ENCODE data around the gene ARRB1.

ARRB1 gene

DNA sequence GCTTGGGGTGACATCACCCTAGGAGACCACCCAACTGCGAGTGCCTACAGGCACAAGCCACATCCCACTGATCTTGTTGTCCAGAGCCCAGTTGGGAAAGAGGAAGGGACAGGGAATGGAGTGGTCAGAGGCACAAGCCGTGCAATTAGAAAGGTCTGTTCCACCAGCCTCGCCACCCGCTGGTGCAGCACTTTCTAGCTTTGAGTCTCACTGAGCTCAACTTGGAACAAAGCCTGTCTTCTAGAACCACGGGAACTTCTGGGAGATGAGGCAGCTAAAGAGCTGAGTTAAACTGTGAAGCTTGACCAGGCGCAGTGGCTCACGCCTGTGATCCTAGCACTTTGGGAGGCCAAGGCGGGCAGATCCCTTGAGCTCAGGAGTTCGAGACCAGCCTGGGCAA lies 81.6 kb downstream of the ARRB1 start:
- TF ChIP-seq, protein P1, sequence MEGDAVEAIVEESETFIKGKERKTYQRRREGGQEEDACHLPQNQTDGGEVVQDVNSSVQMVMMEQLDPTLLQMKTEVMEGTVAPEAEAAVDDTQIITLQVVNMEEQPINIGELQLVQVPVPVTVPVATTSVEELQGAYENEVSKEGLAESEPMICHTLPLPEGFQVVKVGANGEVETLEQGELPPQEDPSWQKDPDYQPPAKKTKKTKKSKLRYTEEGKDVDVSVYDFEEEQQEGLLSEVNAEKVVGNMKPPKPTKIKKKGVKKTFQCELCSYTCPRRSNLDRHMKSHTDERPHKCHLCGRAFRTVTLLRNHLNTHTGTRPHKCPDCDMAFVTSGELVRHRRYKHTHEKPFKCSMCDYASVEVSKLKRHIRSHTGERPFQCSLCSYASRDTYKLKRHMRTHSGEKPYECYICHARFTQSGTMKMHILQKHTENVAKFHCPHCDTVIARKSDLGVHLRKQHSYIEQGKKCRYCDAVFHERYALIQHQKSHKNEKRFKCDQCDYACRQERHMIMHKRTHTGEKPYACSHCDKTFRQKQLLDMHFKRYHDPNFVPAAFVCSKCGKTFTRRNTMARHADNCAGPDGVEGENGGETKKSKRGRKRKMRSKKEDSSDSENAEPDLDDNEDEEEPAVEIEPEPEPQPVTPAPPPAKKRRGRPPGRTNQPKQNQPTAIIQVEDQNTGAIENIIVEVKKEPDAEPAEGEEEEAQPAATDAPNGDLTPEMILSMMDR (IDR thresholded peaks at IDR 0.05; ENCODE audit: low read depth, low read length): no peak
- H3K4me3 ChIP-seq (ENCODE audit: low read depth, low read length): no peak overlapping the region

DNA sequence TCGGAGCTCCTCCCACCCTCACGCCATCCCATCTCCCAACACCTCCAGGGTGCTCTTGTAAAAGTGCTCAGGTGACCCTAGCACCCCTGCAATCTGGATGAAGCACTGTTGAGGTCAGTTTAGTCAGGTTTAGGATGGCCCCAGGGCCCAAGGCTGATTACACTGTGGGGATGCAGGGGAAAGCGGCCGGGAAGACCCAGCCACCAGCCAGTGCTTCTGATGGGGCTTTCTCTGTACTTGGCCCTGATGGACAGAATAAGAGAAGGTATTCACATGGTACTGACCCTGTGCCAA lies 82.1 kb downstream of the ARRB1 start:
- H3K4me3 ChIP-seq (ENCODE audit: low read depth, low read length): no peak overlapping the region

DNA sequence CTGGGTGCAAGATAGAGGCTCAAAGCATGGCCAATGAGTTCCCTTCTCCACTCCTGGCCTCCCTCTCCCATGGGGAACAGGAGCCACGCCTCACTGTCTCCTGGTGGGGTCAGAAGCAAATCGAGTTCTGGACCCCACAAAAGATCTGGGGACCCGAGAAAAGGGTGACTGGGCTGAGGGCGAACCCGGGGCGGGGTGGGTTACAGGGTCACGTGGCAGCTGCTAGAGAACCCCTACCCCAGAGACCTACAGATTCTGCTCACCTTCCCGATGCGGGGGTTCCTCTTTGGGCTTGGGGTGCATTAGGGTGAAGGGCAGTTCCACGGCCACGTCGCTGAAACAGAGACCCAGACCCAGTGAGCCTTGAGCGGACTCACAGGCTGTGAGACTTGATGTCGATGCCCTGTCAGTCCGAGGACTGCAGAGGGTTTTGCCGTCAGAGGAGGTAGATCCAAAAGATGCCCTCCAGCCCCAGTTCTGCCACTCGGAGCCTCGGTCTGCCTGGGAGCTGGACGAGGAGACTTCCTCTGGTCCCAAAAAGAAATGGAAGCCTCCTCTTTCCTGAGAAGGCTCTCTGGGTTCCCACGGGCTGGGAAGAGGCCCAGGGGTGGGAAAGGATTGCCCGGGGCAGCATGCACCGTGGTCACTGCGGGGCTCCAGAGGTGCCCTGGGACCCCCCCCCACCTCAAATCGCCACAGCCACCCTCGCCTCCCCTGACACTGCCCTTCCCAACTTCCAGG lies 82.7 kb downstream of the ARRB1 start:
- TF ChIP-seq, protein P1 (IDR thresholded peaks at IDR 0.05; ENCODE audit: low read depth, low read length): no peak
- H3K4me3 ChIP-seq (ENCODE audit: low read depth, low read length): no peak overlapping the region

More for the DNA sequence above, 82.1 kb downstream of the ARRB1 start:
- TF ChIP-seq, protein P1 (IDR thresholded peaks at IDR 0.05; ENCODE audit: low read depth, low read length): no peak

DNA sequence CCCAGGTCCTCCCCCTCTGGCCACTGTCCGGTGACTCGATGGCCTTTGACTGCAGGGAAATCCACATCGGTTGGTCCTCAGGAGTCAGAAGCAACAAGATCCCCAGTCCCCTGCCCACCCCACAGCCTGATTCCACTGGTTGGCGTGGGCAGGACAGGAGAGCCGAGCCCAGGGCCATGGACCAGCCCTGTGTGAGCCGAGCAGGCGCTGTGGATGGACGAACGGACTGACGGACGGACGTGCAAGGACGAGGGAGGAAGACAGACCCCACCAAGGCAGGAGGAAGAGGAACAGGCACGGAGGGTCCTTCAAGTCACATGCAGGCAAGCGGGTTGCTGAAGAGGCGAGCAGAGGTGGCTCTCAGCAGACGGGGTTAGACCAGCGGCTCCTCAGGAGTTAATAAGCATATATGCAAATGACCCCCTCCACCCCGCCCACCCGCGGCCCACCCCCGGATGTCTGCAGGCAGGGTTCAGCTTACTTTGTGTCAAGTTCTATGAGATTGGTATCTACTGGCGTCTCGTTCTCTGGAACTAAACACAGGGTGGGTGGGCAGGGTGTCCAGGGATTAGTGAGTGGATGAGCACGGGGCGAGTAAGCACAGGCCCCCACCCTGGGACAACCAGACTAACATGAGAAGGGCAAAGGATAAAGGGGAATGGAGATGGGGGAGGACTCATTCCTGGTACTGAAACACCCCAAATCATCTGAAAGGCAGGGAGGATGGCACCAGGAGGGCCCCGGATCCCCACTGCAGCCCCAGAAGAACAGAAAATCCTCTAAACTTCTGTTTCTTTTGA lies 84.1 kb downstream of the ARRB1 start:
- TF ChIP-seq, protein P1 (IDR thresholded peaks at IDR 0.05; ENCODE audit: low read depth, low read length): no peak

DNA sequence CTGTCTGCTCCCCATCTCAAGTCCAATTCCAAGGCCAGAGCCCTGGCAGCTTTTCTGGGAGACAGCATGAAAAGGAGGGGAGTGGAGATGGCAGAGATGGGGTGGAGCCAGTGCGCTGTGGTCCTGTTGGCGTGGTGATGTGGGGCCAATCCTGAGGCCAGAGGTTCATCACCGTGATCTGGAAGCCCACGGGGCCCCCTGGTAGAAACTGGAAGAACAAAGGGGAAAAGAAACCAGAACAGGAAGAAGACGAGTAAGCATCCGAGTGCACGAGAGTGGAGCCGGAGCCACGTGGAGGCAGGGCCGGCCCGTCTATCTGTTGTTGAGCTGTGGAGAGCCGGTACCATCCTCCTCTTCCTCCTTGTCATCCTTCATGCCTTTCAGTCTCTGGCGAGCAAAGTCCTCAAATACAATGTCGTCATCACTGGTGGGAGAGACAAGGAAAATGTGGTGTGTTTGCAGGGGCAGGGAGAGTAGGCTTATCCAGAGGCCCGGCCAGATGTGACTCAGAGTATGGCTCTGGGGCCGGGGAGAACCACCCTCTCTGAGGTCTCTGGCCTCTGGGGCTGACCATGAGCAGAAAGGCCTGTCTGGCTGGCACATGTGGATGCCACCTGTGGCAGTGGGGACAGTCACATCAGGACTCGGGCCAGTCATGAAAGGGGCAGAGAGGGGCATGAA lies 85.5 kb downstream of the ARRB1 start:
- TF ChIP-seq, protein P1 (IDR thresholded peaks at IDR 0.05; ENCODE audit: low read depth, low read length): no peak
- H3K4me3 ChIP-seq (ENCODE audit: low read depth, low read length): no peak overlapping the region

More for the DNA sequence above, 84.1 kb downstream of the ARRB1 start:
- H3K4me3 ChIP-seq (ENCODE audit: low read depth, low read length): no peak overlapping the region

DNA sequence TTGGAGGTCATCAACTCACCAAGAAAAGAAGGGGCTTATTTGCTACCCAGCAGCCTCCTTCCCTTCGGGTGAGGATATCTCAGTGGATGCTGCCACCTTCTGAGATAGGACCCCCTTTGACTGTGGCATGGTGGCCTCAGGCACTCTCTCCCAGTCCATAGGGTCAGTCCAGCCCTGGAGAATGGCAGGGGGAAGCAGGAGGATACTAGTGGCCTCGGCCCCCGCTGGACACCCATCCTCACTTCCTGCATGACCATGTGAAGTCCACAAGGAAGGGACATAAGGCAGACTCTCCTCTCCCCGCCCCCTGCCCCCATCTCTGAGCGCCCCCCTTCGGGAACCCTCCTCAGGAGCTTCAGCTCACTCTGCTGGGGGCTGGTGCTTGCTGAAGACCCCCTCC lies 86.5 kb downstream of the ARRB1 start:
- H3K4me3 ChIP-seq (ENCODE audit: low read depth, low read length): no peak overlapping the region
- TF ChIP-seq, protein P1 (IDR thresholded peaks at IDR 0.05; ENCODE audit: low read depth, low read length): no peak

DNA sequence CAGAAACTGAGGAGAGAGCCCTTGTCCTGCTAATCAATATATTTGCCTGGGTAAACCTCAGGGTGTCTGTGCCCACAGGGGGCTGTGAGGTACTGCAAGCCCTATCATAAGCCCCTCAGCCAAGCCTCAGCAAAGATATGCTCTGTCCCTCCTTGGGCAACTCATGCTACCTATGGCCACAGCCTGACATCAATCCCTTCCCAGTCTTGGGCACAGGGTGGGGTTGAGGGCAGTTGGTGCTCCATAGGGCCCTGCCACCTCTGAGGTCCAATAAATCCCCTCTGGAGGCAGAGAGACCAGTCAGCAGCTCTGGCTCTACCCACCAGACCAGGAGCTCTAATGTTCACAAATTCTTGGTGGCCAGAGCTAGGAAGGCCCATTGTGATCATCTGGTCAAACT lies 87.1 kb downstream of the ARRB1 start:
- TF ChIP-seq, protein P1 (IDR thresholded peaks at IDR 0.05; ENCODE audit: low read depth, low read length): no peak
- H3K4me3 ChIP-seq (ENCODE audit: low read depth, low read length): no peak overlapping the region

All from WI38 (cell line).